ENCODE measurements around the gene PIEZO1. TPM values are rescaled to one million over a fixed set of nuclear protein-coding genes. Genes with fewer than 3 reads are reported as not detected.

The PIEZO1 gene
- polyA plus RNA-seq, 1 experiment, result 139 TPM

DNA sequence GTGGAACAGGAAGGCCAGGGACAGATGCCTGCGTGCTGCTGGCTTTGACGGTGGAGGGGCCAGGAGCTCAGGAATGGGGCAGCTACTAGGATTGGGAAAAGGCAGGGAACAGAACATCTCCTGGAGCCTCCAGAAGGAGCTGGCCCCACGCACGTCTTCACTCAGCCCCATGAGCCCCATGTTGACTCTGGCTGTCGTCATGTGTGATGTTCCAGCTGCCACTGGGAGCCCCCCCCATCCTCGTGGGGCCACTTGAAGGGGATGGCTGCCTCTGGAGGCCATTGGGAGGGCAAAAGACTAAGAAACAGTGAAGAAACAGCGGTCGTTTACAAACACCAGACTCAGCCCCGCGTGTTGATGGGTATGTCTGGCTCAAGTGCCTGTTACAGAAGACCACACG lies 45.2 kb upstream of the PIEZO1 start:
- Histone ChIP-seq H3K27me3 (ENCODE audit: control insufficient read depth, insufficient read depth, low read length) (no peaks in the 10 kb centered on the region), H3K4me3 (ENCODE audit: low read depth, low read length) (no peak overlapping the region), H3K36me3 (ENCODE audit: control insufficient read depth, insufficient read depth, low read length) (peaks cover 3% of the 10 kb centered on the region; the same call in 1 of the 2 replicates)
- TF ChIP-seq, protein P1, sequence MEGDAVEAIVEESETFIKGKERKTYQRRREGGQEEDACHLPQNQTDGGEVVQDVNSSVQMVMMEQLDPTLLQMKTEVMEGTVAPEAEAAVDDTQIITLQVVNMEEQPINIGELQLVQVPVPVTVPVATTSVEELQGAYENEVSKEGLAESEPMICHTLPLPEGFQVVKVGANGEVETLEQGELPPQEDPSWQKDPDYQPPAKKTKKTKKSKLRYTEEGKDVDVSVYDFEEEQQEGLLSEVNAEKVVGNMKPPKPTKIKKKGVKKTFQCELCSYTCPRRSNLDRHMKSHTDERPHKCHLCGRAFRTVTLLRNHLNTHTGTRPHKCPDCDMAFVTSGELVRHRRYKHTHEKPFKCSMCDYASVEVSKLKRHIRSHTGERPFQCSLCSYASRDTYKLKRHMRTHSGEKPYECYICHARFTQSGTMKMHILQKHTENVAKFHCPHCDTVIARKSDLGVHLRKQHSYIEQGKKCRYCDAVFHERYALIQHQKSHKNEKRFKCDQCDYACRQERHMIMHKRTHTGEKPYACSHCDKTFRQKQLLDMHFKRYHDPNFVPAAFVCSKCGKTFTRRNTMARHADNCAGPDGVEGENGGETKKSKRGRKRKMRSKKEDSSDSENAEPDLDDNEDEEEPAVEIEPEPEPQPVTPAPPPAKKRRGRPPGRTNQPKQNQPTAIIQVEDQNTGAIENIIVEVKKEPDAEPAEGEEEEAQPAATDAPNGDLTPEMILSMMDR (IDR thresholded peaks at IDR 0.05; ENCODE audit: insufficient read depth, low read depth, low read length), result no peak
- ChIA-PET POLR2A (no interaction called here), CTCF (interaction anchor here (1.3 kb wide), 1 partner anchor 10 kb away, joined by 4 read pairs; no protein-coding TSS in a partner anchor)
- DNase-seq (ENCODE audit: low read depth), result no peak

DNA sequence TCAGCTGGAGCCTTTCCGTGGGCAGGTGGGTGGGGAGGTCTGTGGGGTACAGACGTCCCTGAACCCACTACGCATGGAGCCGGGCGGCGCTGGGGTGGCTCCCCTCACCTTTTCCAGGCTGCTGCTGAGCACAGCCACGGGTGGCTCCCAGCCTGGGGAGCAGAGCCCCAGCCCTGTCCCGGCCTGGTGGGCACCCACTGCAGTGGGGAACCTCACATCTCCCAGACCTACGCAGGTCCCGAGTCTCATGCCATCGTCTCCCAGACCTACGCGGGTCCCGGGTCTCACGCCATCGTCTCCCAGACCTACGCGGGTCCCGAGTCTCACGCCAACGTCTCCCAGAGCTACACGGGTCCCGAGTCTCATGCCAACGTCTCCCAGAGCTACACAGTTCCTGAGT lies 43.7 kb upstream of the PIEZO1 start:
- Histone ChIP-seq H3K27me3 (ENCODE audit: control insufficient read depth, insufficient read depth, low read length) (no peaks in the 10 kb centered on the region), H3K36me3 (ENCODE audit: control insufficient read depth, insufficient read depth, low read length) (peaks cover 6% of the 10 kb centered on the region), H3K4me3 (ENCODE audit: low read depth, low read length) (no peak overlapping the region)
- ChIA-PET CTCF (no interaction called here), POLR2A (no interaction called here)
- TF ChIP-seq, protein P1 (IDR thresholded peaks at IDR 0.05; ENCODE audit: insufficient read depth, low read depth, low read length), result no peak
- DNase-seq (ENCODE audit: low read depth), result no peak

DNA sequence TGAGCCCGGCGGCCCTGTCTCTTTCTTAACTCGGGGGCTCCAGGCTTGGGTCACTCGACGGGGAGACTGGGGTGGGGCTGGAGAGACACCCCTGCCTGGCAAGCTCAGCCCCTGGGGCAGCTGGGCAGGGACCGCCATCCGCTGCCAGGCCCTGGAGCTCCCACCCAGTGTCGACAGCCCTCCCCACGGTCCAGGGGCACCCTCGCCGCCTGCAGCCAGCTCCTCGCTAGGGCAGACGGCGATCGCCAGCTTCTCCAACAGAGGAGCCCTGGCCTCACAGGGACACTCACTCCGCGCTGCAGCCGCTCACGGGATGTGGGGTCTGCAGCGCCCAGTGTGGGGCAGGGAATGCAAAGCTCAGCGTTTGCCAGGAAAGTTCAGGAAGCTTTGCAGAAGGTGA lies 42.7 kb upstream of the PIEZO1 start:
- no peak overlapping the region for H3K4me3 ChIP-seq (ENCODE audit: low read depth, low read length)
- H3K27me3 ChIP-seq (ENCODE audit: control insufficient read depth, insufficient read depth, low read length), result no peaks in the 10 kb centered on the region
- DNase-seq (ENCODE audit: low read depth), result no peak
- CTCF ChIA-PET, result interaction anchor here (0.9 to 1.0 kb wide), 3 partner anchors 9 to 24 kb away, joined by 3 read pairs; no protein-coding TSS in a partner anchor
- peaks cover 6% of the 10 kb centered on the region for H3K36me3 ChIP-seq (ENCODE audit: control insufficient read depth, insufficient read depth, low read length)
- POLR2A ChIA-PET, result no interaction called here
- TF ChIP-seq, protein P1 (IDR thresholded peaks at IDR 0.05; ENCODE audit: insufficient read depth, low read depth, low read length), result no peak

DNA sequence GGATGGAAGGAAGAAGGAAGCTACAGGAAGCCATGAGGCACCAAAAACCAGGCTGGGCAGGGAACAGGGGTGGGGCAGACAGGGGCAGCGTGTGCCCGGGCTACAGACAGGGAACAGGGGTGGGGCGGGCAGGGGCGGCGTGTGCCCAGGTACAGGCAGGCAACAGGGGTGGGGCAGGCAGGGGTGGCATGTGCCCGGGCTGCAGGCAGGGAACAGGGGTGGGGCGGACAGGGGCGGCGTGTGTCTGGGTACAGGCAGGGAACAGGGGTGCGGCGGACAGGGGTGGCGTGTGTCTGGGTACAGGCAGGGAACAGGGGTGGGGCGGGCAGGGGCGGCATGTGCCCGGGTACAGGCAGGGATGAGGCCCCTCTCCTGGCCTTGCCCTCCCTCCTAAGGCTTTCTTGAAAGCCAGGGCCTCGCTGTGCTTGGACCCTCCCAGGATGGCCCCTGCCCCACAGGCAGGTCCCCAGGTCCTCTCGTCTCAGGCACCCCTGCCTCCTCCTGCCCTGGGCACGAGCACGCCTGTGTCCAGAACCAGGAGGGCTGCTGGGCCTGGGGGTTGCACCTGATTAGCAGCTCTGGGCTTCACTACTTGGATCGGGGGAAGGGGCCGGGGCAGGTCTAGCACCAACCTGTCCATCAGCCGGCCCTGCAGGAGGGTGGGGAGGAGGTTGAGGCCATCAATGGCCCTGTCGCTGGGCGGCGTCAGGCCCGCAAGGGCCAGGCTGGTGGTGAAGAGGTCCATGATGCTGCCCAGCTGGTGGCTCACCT lies 41.2 kb upstream of the PIEZO1 start:
- no peaks in the 10 kb centered on the region for H3K27me3 ChIP-seq (ENCODE audit: control insufficient read depth, insufficient read depth, low read length)
- POLR2A ChIA-PET, result no interaction called here

DNA sequence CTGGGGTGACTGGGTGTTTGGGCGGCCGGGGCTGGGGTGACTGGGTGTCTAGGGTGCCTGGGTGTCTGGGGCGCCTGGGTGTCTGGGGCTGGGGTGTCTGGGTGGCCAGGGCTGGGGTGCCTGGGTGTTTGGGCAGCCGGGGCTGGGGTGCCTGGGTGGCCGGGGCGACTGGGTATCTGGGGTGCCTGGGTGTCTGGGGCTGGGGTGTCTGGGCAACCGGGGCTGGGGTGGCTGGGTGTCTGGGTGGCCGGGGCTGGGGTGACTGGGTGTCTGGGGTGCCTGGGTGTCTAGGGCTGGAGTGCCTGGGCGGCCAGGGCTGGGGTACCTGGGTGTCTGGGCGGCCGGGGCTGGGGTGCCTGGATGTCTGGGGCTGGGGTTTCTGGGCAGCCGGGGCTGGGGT lies 40.1 kb upstream of the PIEZO1 start:
- CTCF ChIA-PET, result interaction anchor here (0.7 kb wide), 1 partner anchor 10 kb away, joined by 3 read pairs; no protein-coding TSS in a partner anchor
- peaks cover 10% of the 10 kb centered on the region for H3K36me3 ChIP-seq (ENCODE audit: control insufficient read depth, insufficient read depth, low read length)
- no peak for DNase-seq (ENCODE audit: low read depth)
- POLR2A ChIA-PET, result no interaction called here
- TF ChIP-seq, protein P1 (IDR thresholded peaks at IDR 0.05; ENCODE audit: insufficient read depth, low read depth, low read length), result no peak
- H3K4me3 ChIP-seq (ENCODE audit: low read depth, low read length), result no peak overlapping the region
- H3K27me3 ChIP-seq (ENCODE audit: control insufficient read depth, insufficient read depth, low read length), result no peaks in the 10 kb centered on the region

More for the DNA sequence above, 41.2 kb upstream of the PIEZO1 start:
- TF ChIP-seq, protein P1 (IDR thresholded peaks at IDR 0.05; ENCODE audit: insufficient read depth, low read depth, low read length), result no peak
- peaks cover 8% of the 10 kb centered on the region for H3K36me3 ChIP-seq (ENCODE audit: control insufficient read depth, insufficient read depth, low read length)
- DNase-seq (ENCODE audit: low read depth), result no peak
- H3K4me3 ChIP-seq (ENCODE audit: low read depth, low read length), result no peak overlapping the region
- CTCF ChIA-PET, result interaction anchor here (0.9 kb wide), 1 partner anchor 10 kb away, joined by 3 read pairs; no protein-coding TSS in a partner anchor

All from BJ (cell line).